Measurements from ENCODE around the gene AKAP13. TPM values are rescaled to one million over a fixed set of nuclear protein-coding genes. Genes with fewer than 3 reads are reported as not detected.
A peak's percentile ranks its signal among the peaks of the same experiment; 100 is the strongest.

AKAP13 gene
- total RNA-seq, 2 experiments from 2014 or later: 282 to 304 TPM

- Histone ChIP-seq H3K27ac (ENCODE audit: low read depth in 1 of 2, low read length in 2 of 2) (peak overlapping the region in 1 of 2 donors; percentile 85), H3K9me3 (ENCODE audit: control insufficient read depth in 1 of 2, insufficient read depth in 1 of 2, low read length in 2 of 2) (no peaks in the 10 kb centered on the region), H3K36me3 (ENCODE audit: insufficient read depth, low read length) (peaks cover 34% of the 10 kb centered on the region), H3K27me3 (ENCODE audit: control insufficient read depth in 1 of 2, insufficient read depth in 2 of 2, low read length in 2 of 2) (no peaks in the 10 kb centered on the region), H3K4me1 (ENCODE audit: insufficient read depth, low read length) (peaks cover 60% of the 10 kb centered on the region), H3K4me3 (ENCODE audit: low read length) (no peak overlapping the region)
- ATAC-seq (ENCODE audit: poor library complexity) (no peak), DNase-seq (no peak)
- Mint-ChIP-seq H3K27ac (peak overlapping the region; percentile 98), H3K4me3 (peak overlapping the region; percentile 44), H3K27me3 (no peaks in the 10 kb centered on the region), H3K9me3 (no peaks in the 10 kb centered on the region), H3K36me3 (ENCODE audit: low read depth) (peaks cover 79% of the 10 kb centered on the region), H3K4me1 (ENCODE audit: low read depth) (peaks cover 76% of the 10 kb centered on the region)
- CTCF ChIA-PET: interaction anchor here (1.6 to 2.0 kb wide), 2 partner anchors 12 to 55 kb away, joined by 3 to 4 read pairs; no protein-coding TSS in a partner anchor
- POLR2A ChIA-PET: interaction anchor here (5.9 kb wide), 1 partner anchor 10 kb away, joined by 83 read pairs; no protein-coding TSS in a partner anchor
- intact Hi-C loops (cut with DNase I, micrococcal nuclease): loop anchor here in 1 of 2 experiments (10.0 kb wide), 1 partner anchor 316 kb away; the partner anchor contains the start of gene AKAP13
- TF ChIP-seq, protein P1, sequence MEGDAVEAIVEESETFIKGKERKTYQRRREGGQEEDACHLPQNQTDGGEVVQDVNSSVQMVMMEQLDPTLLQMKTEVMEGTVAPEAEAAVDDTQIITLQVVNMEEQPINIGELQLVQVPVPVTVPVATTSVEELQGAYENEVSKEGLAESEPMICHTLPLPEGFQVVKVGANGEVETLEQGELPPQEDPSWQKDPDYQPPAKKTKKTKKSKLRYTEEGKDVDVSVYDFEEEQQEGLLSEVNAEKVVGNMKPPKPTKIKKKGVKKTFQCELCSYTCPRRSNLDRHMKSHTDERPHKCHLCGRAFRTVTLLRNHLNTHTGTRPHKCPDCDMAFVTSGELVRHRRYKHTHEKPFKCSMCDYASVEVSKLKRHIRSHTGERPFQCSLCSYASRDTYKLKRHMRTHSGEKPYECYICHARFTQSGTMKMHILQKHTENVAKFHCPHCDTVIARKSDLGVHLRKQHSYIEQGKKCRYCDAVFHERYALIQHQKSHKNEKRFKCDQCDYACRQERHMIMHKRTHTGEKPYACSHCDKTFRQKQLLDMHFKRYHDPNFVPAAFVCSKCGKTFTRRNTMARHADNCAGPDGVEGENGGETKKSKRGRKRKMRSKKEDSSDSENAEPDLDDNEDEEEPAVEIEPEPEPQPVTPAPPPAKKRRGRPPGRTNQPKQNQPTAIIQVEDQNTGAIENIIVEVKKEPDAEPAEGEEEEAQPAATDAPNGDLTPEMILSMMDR (IDR thresholded peaks at IDR 0.05): no peak
These were observed 320.4 kb downstream of the AKAP13 start for GRCh38 chr15:85700767-85701166.

DNA sequence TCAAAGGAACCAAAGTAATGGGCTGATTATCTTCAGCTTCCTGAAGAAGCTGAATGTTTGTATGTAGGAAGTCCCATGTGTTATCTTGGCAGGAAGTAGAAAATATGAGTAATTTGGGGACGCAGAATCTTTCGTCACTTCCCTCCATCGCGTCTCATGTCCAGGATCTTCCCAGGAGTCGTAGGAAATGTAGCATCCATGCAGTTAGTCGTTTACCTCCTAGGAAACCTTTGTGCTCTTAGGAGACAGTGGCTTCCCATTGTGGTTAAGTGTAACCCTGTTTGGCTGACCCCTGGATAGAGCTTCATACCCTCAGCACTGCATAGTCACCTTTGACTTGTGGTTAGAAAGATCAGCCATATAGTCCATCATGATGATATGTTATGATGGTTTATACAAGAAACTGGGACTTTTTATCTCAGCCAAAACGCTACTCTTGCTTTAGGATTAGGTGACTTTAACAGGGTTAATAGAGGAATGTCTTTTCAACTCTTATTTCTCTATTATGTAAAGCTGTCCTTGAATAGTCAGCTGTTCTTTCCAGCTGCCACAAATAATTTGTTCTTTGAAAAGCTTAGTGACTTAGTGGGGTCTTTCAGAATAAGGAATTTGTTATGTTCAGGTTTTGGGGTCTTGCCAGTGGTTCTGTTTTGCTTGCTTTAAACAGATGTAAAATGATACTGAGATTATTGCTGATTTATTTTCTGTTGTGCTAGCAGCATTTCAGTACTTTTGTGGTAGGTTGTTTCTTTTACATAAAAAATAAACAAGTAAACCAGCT lies 322.1 kb downstream of the AKAP13 start:
- H3K9me3 Mint-ChIP-seq: no peaks in the 10 kb centered on the region
- Histone ChIP-seq H3K4me3 (ENCODE audit: low read length) (peak overlapping the region; percentile 27), H3K27me3 (ENCODE audit: control insufficient read depth in 1 of 2, insufficient read depth in 2 of 2, low read length in 2 of 2) (no peaks in the 10 kb centered on the region), H3K36me3 (ENCODE audit: insufficient read depth, low read length) (peaks cover 23% of the 10 kb centered on the region), H3K27ac (ENCODE audit: low read depth in 1 of 2, low read length in 2 of 2) (peak overlapping the region; percentile 85 to 88), H3K9me3 (ENCODE audit: control insufficient read depth in 1 of 2, insufficient read depth in 1 of 2, low read length in 2 of 2) (no peaks in the 10 kb centered on the region), H3K4me1 (ENCODE audit: insufficient read depth, low read length) (peaks cover 64% of the 10 kb centered on the region)
- peak overlapping the region; percentile 74 for H3K4me3 Mint-ChIP-seq
- H3K27me3 Mint-ChIP-seq: no peaks in the 10 kb centered on the region
- CTCF ChIA-PET: interaction anchor here (0.7 to 1.8 kb wide), 6 partner anchors 10 to 40 kb away, joined by 3 to 4 read pairs (median 3); no protein-coding TSS in a partner anchor
- TF ChIP-seq, protein P1 (IDR thresholded peaks at IDR 0.05): no peak
- intact Hi-C loops (cut with DNase I, micrococcal nuclease): loop anchor here (1.0 to 10.0 kb wide), 2 partner anchors 13 to 318 kb away; partner anchors contain the start of gene AKAP13 (in 1 of the 2)
- POLR2A ChIA-PET: interaction anchor here (0.6 to 5.9 kb wide), 6 partner anchors 11 to 120 kb away, joined by 4 to 83 read pairs (median 4); no protein-coding TSS in a partner anchor
- H3K36me3 Mint-ChIP-seq (ENCODE audit: low read depth): peaks cover 74% of the 10 kb centered on the region
- peak; percentile 38 for ATAC-seq (ENCODE audit: poor library complexity)
- H3K4me1 Mint-ChIP-seq (ENCODE audit: low read depth): peaks cover 80% of the 10 kb centered on the region
- DNase-seq: peak in 4 of 14 experiments; percentile 32 to 84 (median 78)
- peak overlapping the region; percentile 98 for H3K27ac Mint-ChIP-seq

- ATAC-seq (ENCODE audit: poor library complexity): no peak
- DNase-seq: peak in 5 of 14 experiments; percentile 11 to 59 (median 53)
These were observed 323.7 kb downstream of the AKAP13 start for GRCh38 chr15:85704066-85704465.

More at GRCh38 chr15:85704066-85704465, 323.7 kb downstream of the AKAP13 start:
- ChIA-PET CTCF (no interaction called here), POLR2A (interaction anchor here (0.5 to 5.9 kb wide), 6 partner anchors 13 to 374 kb away, joined by 3 to 83 read pairs (median 4); no protein-coding TSS in a partner anchor)
- peak overlapping the region; percentile 76 for H3K4me3 Mint-ChIP-seq
- H3K27me3 ChIP-seq (ENCODE audit: control insufficient read depth in 1 of 2, insufficient read depth in 2 of 2, low read length in 2 of 2): no peaks in the 10 kb centered on the region
- peaks cover 77% of the 10 kb centered on the region for H3K36me3 Mint-ChIP-seq (ENCODE audit: low read depth)
- TF ChIP-seq, protein P1 (IDR thresholded peaks at IDR 0.05): no peak
- no peaks in the 10 kb centered on the region for H3K9me3 Mint-ChIP-seq
- no peaks in the 10 kb centered on the region for H3K27me3 Mint-ChIP-seq
- peak overlapping the region; percentile 62 to 88 for H3K27ac ChIP-seq (ENCODE audit: low read depth in 1 of 2, low read length in 2 of 2)
- peak overlapping the region; percentile 4 for H3K4me3 ChIP-seq (ENCODE audit: low read length)
- H3K4me1 Mint-ChIP-seq (ENCODE audit: low read depth): peaks cover 91% of the 10 kb centered on the region
- intact Hi-C loops (cut with DNase I, micrococcal nuclease): loop anchor here in 1 of 2 experiments (10.0 kb wide), 1 partner anchor 319 kb away; the partner anchor contains the start of gene AKAP13
- H3K27ac Mint-ChIP-seq: peak overlapping the region; percentile 98
- peaks cover 29% of the 10 kb centered on the region for H3K36me3 ChIP-seq (ENCODE audit: insufficient read depth, low read length)
- H3K4me1 ChIP-seq (ENCODE audit: insufficient read depth, low read length): peaks cover 64% of the 10 kb centered on the region
- no peaks in the 10 kb centered on the region for H3K9me3 ChIP-seq (ENCODE audit: control insufficient read depth in 1 of 2, insufficient read depth in 1 of 2, low read length in 2 of 2)
